Ishikawa (cell line): ENCODE measurements around the gene PGBD5.

Source experiments
- CREB1 ChIP-seq: IDR thresholded peaks from 2 replicates; pipeline ENCODE4 v1.6.1; 2012; ENCODE audit warnings: low read depth
- EGR1 ChIP-seq: IDR thresholded peaks from 2 replicates; pipeline ENCODE4 v1.6.1; 2012
- EP300 ChIP-seq: IDR thresholded peaks from 2 replicates; pipeline ENCODE4 v1.6.1; 2012; ENCODE audit warnings: borderline replicate concordance
- FOXM1 ChIP-seq: IDR thresholded peaks from 2 replicates; pipeline ENCODE4 v1.6.1; 2012; ENCODE audit warnings: low read depth, borderline replicate concordance
- RAD21 ChIP-seq: IDR thresholded peaks from 2 replicates; pipeline ENCODE4 v1.6.1; 2012; ENCODE audit warnings: low read depth
- TAF1 ChIP-seq: IDR thresholded peaks from 2 replicates; pipeline ENCODE4 v1.6.1; 2012; ENCODE audit warnings: low read depth, mild to moderate bottlenecking
- TCF12 ChIP-seq: IDR thresholded peaks from 2 replicates; pipeline ENCODE4 v1.6.1; 2012; ENCODE audit warnings: low read depth
- YY1 ChIP-seq: IDR thresholded peaks from 2 replicates; pipeline ENCODE4 v1.6.1; 2012; ENCODE audit warnings: low read depth
- TF ChIP-seq, protein P1 (sequence below): IDR thresholded peaks from 2 replicates; pipeline ENCODE4 v1.6.1; 2012; ENCODE audit warnings: low read depth, mild to moderate bottlenecking
- TF ChIP-seq, protein P2 (sequence below): IDR thresholded peaks from 2 replicates; pipeline ENCODE4 v1.6.1; 2012

GRCh38 chr1:230441183-230442029 is 15.3 kb upstream of the PGBD5 start:
- TF ChIP-seq EP300 (no peak), FOXM1 (no peak), RAD21 (no peak), CREB1 (no peak), EGR1 (no peak), TCF12 (no peak), TAF1 (no peak), YY1 (no peak)
- TF ChIP-seq, protein P1, sequence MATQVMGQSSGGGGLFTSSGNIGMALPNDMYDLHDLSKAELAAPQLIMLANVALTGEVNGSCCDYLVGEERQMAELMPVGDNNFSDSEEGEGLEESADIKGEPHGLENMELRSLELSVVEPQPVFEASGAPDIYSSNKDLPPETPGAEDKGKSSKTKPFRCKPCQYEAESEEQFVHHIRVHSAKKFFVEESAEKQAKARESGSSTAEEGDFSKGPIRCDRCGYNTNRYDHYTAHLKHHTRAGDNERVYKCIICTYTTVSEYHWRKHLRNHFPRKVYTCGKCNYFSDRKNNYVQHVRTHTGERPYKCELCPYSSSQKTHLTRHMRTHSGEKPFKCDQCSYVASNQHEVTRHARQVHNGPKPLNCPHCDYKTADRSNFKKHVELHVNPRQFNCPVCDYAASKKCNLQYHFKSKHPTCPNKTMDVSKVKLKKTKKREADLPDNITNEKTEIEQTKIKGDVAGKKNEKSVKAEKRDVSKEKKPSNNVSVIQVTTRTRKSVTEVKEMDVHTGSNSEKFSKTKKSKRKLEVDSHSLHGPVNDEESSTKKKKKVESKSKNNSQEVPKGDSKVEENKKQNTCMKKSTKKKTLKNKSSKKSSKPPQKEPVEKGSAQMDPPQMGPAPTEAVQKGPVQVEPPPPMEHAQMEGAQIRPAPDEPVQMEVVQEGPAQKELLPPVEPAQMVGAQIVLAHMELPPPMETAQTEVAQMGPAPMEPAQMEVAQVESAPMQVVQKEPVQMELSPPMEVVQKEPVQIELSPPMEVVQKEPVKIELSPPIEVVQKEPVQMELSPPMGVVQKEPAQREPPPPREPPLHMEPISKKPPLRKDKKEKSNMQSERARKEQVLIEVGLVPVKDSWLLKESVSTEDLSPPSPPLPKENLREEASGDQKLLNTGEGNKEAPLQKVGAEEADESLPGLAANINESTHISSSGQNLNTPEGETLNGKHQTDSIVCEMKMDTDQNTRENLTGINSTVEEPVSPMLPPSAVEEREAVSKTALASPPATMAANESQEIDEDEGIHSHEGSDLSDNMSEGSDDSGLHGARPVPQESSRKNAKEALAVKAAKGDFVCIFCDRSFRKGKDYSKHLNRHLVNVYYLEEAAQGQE: no peak
- TF ChIP-seq, protein P2, sequence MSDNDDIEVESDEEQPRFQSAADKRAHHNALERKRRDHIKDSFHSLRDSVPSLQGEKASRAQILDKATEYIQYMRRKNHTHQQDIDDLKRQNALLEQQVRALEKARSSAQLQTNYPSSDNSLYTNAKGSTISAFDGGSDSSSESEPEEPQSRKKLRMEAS: no peak
